NCI-H345 treated with DMSO at 0.1 percent for 48 hours (cell line): ENCODE results near the gene PIP4P1.
"Not testable (repeated sequence)": the region's sequence is repeated elsewhere in the genome, so short reads cannot be mapped to it uniquely, and the experiment has no call there.

Experiments used
- DNase-seq: peaks from one replicate; lab custom pipeline; 2025; ENCODE audit not compliant: unreplicated experiment; lab: John Stamatoyannopoulos, UW

PIP4P1 gene

DNA sequence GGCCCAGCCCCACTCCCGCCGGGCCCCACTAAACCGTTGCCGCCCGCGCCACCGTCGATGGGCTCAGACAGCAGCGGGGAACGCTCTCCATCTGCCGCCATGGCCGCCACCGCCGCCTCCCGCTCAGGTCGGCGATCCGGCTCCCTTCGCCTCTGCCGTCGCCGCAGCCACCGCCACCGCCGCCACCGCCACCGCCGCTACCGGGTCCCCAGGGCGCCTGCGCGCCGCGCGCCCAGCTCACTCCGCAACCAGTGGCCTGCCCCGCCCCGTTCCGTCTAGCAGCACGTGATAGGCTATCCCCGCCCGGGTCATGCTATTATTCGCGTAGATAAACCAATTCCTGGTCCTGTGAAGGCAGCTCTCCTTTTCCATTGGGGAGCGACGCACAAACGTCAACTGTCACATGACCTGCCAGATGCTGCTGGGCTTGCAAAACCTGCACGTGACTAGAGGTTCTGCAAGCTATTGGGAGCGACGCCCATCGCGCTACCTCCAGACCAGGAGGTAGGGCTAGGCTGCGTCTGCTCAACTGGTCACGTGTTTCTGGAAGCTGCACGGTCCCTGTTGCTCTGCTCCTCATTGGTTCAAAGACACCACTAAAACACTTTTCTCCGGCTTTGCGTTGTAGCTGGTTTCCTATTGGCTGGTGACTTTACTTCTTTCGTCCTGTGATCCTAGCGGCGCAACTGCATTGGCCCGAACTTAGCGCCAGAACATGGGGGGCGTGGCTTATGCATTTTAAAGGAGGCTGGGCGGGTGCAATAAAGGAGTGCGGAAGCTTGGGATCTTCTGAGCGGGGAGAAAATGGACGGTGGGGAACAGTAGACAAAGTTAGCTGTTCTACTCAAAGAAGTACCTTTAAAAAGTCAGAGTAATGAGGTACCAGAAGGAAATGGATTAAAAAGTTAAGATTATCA, at the start of gene PIP4P1:
TSS of gene PIP4P1 (minus strand) at position 210 of the 917 bp plus-strand sequence. CDS start at position 101, 109 bp downstream.
- DNase-seq: peak; percentile 100

DNA sequence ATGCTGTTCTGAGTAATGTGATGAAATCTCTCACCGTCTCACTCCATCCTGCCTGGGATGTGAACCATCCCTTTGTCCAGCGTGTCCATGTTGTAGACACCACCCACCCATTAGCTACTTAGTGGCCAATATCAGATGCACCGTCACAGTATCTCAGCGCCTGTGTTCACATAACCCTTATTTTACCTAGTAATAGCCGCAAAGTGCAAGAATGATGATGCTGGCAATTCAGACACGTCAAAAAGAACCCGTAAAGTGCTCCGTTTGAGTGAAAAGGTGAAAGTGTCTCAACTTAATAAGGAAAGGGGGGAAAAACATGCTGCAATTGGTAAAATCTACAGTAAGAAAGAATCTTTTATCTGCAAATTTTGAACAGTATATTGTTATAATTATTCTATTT, 47.1 kb upstream of the PIP4P1 start:
- DNase-seq: no peak

DNA sequence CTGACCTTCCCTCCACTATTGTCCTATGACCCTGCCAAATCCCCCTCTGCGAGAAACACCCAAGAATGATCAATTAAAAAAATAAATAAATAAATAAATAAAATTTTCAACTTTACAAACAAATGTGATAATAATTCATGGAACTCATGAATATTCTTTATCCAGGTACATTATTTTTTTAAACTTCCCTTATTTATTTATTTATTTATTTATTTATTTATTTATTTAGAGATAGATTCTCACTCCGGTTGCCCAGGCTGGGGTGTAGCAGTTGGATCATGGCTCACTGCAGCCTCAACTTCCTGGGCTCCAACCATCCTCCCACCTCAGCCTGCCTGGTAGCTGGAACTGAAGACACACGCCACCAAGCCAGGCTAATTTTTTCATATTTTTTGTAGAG, 46.3 kb upstream of the PIP4P1 start:
- DNase-seq: not testable (repeated sequence)

DNA sequence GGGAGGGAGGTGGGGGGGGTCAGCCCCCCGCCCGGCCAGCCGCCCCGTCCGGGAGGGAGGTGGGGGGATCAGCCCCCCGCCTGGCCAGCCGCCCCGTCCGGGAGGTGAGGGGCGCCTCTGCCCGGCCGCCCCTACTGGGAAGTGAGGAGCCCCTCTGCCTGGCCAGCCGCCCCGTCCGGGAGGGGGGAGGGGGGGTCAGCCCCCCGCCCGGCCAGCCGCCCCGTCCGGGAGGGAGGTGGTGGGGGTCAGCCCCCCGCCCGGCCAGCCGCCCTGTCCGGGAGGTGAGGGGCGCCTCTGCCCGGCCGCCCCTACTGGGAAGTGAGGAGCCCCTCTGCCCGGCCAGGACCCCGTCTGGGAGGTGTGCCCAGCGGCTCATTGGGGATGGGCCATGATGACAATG, 45.5 kb upstream of the PIP4P1 start:
- DNase-seq: not testable (repeated sequence)

DNA sequence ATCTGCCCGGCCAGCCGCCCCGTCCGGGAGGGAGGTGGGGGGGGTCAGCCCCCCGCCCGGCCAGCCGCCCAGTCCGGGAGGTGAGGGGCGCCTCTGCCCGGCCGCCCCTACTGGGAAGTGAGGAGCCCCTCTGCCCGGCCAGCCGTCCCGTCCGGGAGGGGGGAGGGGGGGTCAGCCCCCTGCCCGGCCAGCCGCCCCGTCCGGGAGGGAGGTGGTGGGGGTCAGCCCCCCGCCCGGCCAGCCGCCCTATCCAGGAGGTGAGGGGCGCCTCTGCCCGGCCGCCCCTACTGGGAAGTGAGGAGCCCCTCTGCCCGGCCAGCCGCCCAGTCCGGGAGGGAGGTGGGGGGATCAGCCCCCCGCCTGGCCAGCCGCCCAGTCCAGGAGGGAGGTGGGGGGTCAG, 45.0 kb upstream of the PIP4P1 start:
- not testable (repeated sequence) for DNase-seq

DNA sequence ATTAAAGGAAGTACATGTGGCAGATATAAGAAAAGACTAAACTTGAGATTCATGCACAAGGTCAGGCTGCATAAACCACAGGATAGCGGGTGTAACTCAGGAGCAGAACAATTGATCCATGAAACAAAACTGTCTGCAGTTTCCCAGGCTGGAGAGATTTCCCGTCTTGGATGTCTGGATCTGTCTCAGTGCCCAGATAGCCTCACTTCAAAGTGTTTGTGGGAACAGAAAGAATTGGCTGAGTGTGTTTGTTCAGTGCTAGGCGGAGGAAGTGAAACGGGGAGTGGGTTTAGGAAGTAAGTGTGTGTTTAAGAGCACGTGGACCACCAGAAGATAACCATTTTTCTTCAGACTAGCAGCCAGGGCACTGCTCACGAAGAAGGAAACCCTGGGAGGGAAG, 42.7 kb upstream of the PIP4P1 start:
- DNase-seq: no peak

DNA sequence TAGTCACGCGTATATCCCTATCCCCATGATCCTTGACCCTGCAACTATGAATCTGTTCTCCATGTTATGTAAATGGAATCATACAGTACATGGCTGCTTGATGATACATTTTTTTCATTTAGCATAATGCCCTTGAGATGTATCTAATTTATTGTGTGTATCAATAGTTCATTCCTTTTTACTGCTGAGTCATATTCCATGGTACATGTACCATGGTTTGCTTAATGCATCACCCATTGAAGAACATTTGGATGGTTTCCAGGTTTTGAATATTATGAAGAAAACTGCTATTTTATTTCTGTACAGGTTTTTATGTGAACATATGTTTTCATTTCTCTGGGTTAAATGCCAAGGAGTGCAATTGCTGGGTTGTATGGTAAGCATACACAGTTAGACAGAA, 40.1 kb upstream of the PIP4P1 start:
- no peak for DNase-seq

DNA sequence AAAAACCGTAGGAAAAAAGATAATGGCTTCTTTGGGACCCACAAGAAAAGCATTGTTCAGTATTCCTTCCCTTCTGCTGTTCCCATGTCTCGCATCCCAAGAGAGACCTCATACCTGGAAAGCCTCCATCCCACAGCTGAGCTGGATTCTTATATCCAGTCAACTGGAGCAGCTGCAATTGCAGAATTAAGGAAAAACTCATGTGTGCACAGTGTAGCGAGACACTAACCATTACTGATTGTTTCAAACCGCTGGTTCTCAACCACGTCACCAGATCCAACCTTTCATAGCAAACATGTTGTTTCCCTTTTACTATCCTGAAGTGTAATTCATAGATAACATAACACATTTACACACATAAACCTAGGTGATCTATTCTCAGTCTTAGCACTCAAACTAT, 38.6 kb upstream of the PIP4P1 start:
- no peak for DNase-seq

DNA sequence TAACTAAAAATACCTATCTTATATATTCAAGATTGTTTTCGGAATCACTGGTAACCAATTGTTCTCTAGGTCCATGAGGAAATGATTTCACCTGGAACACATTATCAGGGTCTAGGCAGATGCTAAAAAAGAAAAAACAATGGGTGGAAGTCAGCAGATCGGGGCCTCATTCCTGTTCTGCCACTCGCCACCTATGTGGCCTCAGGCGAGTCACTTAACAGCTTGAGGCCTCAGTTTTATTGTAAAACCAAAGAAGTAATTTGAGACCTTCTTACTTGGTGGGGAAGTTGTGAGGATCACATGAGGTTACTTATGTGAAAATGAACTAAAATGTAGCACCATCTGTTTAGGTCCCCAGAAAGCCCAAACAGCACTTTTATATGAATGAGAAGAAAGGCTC, 37.9 kb upstream of the PIP4P1 start:
- no peak for DNase-seq

DNA sequence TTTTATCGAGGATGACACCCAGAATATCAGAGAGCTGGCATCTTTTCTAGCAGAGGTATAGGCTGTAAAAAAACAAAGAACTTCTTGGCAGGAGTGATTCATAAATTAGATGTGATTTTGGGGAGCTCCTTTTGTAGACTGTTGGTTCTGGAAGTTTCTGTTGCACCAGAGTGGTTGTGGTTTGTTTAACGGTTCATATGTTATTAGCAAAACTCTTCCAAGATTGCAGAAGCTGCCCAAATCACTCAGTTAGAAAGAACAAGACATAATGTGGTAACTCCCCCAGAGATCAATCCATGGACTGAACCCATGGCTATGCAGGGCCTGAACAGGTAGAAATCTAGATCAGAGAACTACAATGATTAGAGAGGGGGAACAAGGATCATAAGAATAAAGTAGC, 37.4 kb upstream of the PIP4P1 start:
- DNase-seq: no peak

DNA sequence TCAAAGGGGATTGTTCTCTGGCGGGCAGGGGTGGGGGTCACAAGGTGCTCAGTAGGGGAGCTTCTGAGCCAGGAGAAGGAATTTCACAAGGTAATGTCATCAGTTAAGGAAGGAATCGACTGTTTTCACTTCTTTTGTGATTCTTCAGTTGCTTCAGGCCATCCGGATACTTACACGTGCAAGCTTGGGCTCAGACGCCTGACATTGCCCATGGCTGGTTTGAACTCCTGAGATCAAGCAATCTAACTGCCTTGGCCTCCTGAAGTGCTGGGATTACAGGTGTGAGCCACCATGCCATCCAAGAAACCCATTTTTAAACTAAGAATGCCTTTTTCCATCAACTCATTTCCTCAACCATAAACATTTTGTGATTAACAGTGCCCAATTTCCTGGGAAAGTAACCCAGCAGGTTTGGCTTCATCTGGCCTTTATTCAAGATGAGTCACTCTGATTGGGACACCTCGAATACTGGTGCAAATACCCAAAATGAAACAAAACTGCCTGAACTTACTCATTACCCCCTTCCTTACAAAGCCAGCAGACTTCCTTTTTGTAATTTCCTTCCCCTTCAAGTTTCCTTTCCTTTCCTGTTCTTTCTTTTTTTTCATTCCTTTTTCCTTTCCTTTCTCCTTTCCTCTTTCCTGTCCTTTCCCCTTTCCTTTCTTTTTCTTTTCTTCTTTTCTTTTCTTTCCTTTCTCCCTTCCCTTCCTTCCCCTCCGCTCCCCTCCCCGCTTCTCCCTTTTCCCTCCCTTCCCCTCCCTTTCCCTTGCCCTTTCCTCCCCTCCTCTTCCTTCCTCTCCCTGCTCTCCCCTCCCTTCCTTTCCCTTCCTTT, 33.9 kb upstream of the PIP4P1 start:
- DNase-seq: no peak

DNA sequence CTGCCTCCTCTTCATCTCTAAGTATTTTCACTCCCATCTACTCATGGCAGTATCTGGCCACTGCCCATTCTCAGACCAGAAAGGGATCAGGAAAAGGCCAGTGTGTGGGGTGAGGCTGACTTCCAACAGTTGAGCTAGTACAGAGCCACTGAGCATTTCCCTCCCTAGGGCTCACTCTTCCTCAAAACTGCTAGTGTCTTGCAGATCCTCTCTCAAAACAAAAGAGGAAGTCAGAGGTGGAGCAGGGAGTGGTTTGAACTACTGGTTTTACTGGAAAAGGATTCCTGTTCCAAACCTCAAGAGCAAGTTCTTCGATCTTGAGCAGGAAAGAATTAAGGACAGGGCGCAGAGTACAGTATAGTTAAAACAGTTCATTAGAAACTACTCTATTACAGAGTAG, 32.4 kb upstream of the PIP4P1 start:
- no peak for DNase-seq

DNA sequence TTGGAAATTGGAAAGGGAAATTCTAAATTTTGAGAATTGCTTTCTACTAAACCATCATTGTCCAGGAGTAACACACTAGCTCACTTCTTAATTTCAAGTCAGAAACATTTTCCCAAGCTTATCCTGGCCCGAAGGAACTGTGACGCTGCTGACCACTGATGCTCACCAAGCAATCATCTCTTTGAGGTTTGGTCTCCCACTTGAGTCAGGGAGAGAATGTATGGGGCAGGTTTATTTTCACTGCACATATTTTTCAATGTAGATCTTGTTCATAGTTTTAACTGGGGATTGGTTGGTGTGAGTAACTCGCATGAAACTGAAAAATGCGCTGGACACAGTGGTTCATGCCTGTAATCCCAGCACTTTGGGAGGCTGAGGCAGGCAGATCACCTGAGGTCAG, 31.3 kb upstream of the PIP4P1 start:
- DNase-seq: no peak

DNA sequence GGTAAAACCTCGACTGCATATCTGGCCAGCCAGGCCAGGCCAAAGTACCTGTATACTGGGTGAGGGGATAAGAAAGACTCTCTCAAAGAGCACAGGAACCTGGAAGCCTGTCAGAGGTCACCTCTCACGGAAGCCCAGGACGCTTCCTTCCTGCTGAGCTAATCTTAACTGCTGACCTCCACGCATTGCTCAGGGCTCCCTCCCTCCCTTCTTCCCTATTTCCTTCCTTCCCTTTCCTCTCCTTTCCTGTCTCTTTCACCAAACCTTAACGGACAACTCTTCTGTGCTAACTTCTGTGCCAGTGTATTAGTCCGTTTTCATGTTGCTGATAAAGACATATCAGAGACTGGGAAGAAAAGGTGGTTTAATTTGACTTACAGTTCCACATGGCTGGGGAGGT, 29.3 kb upstream of the PIP4P1 start:
- DNase-seq: no peak

DNA sequence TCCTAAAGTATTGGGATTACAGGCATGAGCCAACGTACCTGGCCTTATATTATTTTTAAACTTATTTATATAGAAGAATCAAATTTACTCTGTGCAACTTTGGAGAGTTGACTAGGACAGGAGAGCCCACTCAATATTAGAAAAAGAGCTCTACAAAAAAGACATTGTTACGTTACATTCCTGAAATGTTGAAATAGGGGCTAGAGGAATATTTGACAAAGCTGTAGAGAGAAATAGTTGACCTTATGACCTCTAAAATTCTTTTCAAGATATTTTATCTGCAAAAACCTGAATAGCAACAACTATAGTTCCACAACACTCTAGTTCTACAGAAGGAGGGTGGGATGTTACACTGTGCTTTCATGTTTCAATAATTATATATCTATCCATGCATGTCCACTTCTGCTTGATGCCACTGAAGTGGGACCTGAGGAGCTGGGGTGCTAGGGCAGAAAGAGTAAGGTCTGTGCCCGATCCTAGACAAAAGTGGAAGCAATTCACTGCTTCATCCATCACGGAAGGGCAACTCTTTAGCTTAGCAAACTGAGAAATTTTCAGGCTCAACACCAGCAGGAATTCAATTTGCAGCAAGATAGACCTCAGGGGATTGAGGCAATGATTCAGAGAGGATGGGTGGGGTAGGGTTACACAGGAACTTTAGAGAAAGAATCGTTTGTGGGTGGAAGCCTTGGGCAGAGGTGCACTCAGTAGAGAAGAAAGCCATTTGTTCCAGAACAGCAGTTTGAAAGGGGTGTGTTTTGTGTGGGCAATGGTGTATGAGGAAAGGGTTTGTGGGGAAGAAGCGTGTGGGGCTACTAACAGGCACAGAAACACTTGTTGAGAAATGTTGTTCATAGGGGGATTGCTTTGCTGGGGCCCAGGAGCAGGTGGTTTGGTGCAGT, 28.1 kb upstream of the PIP4P1 start:
- no peak for DNase-seq

DNA sequence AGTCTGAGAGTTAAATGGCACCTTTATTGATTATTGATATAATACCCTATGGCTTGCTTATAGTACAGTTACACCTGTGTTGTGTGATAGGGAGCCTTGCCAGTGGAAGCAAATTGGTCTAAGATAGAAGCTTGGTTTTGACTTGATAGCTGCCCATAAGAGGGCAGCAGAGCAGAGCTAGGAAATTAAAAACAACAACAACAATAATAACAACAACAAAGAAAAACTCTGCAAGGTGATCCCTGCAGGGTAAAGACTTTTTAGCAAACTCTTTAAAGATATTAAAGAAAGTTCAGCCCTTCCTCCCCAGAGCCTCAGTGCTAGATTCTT, 26.1 kb upstream of the PIP4P1 start:
- DNase-seq: no peak

DNA sequence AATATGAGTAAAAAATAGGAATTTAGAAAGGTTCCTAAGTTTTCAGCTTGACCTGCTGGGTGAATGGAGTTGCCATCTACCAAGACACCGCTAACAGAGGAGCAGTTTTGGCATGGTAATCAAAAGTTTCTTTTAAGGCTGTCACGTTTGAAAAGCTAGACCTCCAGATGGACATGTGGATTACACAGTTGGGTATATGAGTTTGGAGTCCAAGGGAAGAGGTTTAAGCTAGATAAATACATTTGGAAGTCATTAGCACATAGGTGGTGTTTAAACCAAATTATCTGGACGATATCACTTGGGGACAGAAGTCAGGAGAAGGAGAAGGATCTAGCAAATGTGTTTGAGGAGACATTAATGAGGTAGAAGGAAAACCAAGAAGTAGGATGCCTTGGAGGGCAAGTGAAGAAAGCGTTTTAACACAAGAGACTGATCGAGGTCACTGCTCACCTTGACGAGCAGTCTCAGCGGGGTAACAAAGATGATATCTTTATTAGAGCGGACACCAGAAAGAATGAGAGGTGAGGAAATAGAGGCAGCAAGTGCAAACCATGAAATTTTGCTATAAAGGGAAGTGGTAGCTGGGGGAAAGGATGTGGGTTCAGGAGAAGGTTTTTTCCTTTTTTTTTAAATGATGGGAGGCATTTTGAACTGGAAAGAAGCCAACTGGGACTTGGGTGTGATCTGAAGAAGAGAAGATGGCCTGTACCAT, 25.6 kb upstream of the PIP4P1 start:
- DNase-seq: no peak

DNA sequence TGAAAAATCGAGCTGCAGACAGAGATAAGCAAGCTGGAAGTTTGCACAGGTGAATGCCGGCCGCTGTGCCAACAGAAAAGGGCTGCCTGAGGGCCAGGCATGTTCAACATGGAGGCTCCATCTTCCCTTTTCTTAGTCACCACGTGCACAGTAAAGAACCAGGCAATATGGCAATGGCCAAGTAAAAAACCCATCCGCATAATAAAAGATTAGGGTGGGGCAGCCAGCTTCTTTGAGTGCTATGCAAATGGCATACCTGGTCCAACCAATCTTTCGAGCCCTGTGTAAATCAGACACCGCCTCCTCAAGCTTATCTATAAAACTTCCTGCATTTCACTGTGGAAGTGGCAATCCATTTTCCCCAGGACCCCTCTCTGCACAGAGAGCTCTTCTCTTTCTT, 24.7 kb upstream of the PIP4P1 start:
- DNase-seq: no peak

DNA sequence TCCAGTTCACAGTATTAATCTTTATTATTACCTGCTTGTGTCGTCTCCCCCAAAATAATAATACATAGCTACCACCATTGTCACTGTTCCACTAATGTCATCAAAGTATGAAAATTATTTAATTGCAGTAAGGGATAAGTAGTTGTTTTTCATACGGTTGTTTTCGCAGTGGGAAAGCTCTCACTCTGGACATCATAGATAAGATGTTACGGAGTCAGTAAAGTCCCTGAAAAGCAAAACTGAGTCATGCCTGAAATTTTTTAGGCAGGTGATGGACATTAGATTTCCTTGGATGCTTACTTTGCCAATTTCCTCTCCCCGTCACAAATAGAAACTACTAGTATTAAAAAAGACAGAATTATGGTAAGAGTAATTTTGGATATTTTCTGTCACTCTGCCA, 21.1 kb upstream of the PIP4P1 start:
- DNase-seq: no peak

DNA sequence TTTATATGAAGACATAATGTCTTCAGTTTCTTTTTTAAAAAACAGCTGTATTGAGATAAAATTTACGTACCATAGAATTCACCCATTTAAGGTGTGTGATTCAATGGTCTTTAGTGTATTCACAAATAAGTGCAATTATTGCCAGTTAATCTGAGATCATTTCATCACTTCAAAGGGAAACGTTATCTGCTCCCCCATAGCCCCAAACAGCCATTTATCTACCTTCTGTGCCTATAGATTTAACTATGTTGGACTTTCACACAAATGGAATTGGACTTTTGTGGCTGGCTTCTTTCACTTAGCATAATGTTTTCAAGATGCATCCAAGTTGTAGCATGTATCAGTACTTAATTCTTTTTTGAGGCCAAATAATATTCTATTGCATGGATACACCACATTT, 17.7 kb upstream of the PIP4P1 start:
- no peak for DNase-seq
